Heart right ventricle (tissue), 16 donors: ENCODE data around the gene TRAFD1. TPM values are rescaled to one million over a fixed set of nuclear protein-coding genes. Genes with fewer than 3 reads are reported as not detected.

Experiments
- ATAC-seq, 8 donors: fragments of 200-7000 bp; cut with Tn5 transposase; one replicate each; pipeline ENCODE4 v1.9.1; 2020; ENCODE audit warnings: mild to moderate bottlenecking in 8 of 8, moderate library complexity in 8 of 8, moderate number of reproducible peaks in 1 of 8
- DNase-seq, 2 donors: peaks; one replicate each; pipeline ENCODE4 v3.0.0-alpha.2; 2020
- H3K27ac ChIP-seq, 10 donors: fragments of 200-600 bp; sonication (generic) in 2 of 10; one replicate each; pipeline versions ENCODE4 v1.5.0 to v1.8.0; 2020 to 2022; ENCODE audit warnings: mild to moderate bottlenecking in 3 of 10
- H3K27me3 ChIP-seq, 7 donors: fragments of 200-600 bp; one replicate each; pipeline ENCODE4 v1.8.0; 2021 to 2022; ENCODE audit warnings: mild to moderate bottlenecking in 2 of 7
- H3K36me3 ChIP-seq, 9 donors: fragments of 200-600 bp; sonication (generic) in 1 of 9; one replicate each; pipeline versions ENCODE4 v1.5.0 to v1.8.0; 2020 to 2022; ENCODE audit warnings: mild to moderate bottlenecking in 2 of 9
- H3K4me1 ChIP-seq, 9 donors: fragments of 200-600 bp; sonication (generic) in 1 of 9; one replicate each; pipeline versions ENCODE4 v1.5.0 to v1.8.0; 2020 to 2022; ENCODE audit warnings: mild to moderate bottlenecking in 4 of 9
- H3K4me3 ChIP-seq, 10 donors: fragments of 200-600 bp; sonication (generic) in 2 of 10; one replicate each; pipeline versions ENCODE4 v1.5.0 to v1.8.0; 2020 to 2022; ENCODE audit warnings: mild to moderate bottlenecking in 7 of 10, moderate library complexity in 2 of 10
- H3K9me3 ChIP-seq, 11 donors: fragments of 200-600 bp in 10 of 11; sonication (generic) in 2 of 11; one replicate each; pipeline versions ENCODE4 v1.5.0 to v1.8.0; 2013 to 2022; ENCODE audit warnings: mild to moderate bottlenecking in 2 of 11, control low read depth in 1 of 11, moderate library complexity in 1 of 11
- WGBS, 2 donors: extraction: QIAGEN DNeasy Blood & Tissue Kit; methylation state at CpG; one replicate each; pipeline ENCODE4 v1.1.7; 2013; ENCODE audit warnings: inconsistent platforms in 1 of 2; 5-methylcytosine and 5-hydroxymethylcytosine counted together
- intact Hi-C, 10 donors: fragments of 100-400 bp; cut with DNase I; formaldehyde crosslinking; loops; one replicate each; pipeline versions ENCODE4 v1.11.1 to v1.14.2; 2022
- polyA plus RNA-seq, 2 donors: library from polyadenylated mRNA; stranded (reverse); fragments of 200-250 nt; gene quantifications; one replicate each; pipeline ENCODE4 v1.2.3, GENCODE V29; 2013
- total RNA-seq, 10 donors: library from RNA; stranded (reverse); fragmentation: NEBNext Ultra II Directional in 3 of 10; extraction: Animal tissue kit (Norgen Biotek cat#: 25700) in 3 of 10; gene quantifications; one replicate each; pipeline versions ENCODE4 v1.2.1 to v1.2.4, GENCODE V29; 2021 to 2023
- TF ChIP-seq, protein P1 (sequence below), 9 donors: fragments of 200-600 bp; sonication (generic) in 2 of 9; IDR thresholded peaks; one replicate each; pipeline versions ENCODE4 v1.5.0 to v1.8.0; 2021 to 2022; ENCODE audit warnings: antibody characterized with exemption in 9 of 9, mild to moderate bottlenecking in 5 of 9, moderate library complexity in 1 of 9
- donor health status: Arrhythmogenic right ventricular cardiomyopathy.
- donor health status: ischemic (EF 13 %, LVEDD 7.1; RV severe dilation, severe dysfunction).
- donor health status: healthy with polysubstance abuse.
- donor health status: DM: no; HTN: yes; CAD: no.
- donor health status: DM: no; HTN: no; CAD: no.
- donor health status: ischemic (EF 25% LVEDD 6.9; RV normal size, moderate dysfunction).
- donor health status: ischemic (EF 25% LVEDD 5.7; RV mildly dilated, moderate dysfunction).
- donor health status: healthy.
- donor health status: DM: yes; HTN: yes; CAD: no.
- donor health status: Ischemic cardiomyopathy.
- donor health status: ischemic (EF 35%, LVEDD 5.7; RV mildly dilated, moderate dysfunction).
- donor health status: nonischemic (EF 11% LVEDD 7.7; RV severe dilation, severe dysfunction).
- donor health status: DM: yes; HTN: yes; CAD: no.
- donor health status: PGD.
- donor health status: ischemic (EF 29% LVEDD 5.4; RV normal size, mild dysfunction).
- donor health status: nonischemic (EF 23%, LVEDD 6.1; RV moderate dilation, normal function).

The TRAFD1 gene
- total and polyA plus RNA-seq, 12 donors, result 7.8 to 72.5 (median 24.3) TPM

GRCh38 chr12:112121780-112122565 lies 3.4 kb upstream of the TRAFD1 start:
- DNase-seq, result peak; percentile 66 to 80
- Histone ChIP-seq H3K27ac (peak overlapping the region; percentile 60 to 96 (median 87)), H3K27me3 (no peaks in the 10 kb centered on the region), H3K4me3 (peak overlapping the region in 1 of 10 donors; percentile 9), H3K4me1 (peaks cover 4 to 49% (median 37%) of the 10 kb centered on the region in 9 donors), H3K9me3 (no peaks in the 10 kb centered on the region), H3K36me3 (no peaks in the 10 kb centered on the region)
- TF ChIP-seq, protein P1, sequence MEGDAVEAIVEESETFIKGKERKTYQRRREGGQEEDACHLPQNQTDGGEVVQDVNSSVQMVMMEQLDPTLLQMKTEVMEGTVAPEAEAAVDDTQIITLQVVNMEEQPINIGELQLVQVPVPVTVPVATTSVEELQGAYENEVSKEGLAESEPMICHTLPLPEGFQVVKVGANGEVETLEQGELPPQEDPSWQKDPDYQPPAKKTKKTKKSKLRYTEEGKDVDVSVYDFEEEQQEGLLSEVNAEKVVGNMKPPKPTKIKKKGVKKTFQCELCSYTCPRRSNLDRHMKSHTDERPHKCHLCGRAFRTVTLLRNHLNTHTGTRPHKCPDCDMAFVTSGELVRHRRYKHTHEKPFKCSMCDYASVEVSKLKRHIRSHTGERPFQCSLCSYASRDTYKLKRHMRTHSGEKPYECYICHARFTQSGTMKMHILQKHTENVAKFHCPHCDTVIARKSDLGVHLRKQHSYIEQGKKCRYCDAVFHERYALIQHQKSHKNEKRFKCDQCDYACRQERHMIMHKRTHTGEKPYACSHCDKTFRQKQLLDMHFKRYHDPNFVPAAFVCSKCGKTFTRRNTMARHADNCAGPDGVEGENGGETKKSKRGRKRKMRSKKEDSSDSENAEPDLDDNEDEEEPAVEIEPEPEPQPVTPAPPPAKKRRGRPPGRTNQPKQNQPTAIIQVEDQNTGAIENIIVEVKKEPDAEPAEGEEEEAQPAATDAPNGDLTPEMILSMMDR (IDR thresholded peaks at IDR 0.05), result no peak
- intact Hi-C loops, result no loop called here
- ATAC-seq, result peak; percentile 26 to 73 (median 67)
- 33 to 47% methylated on average over 11 of the region's 11 CpGs for WGBS, 2 donors

- intact Hi-C loops, result no loop called here
- H3K4me1 ChIP-seq, result peaks cover 4 to 54% (median 41%) of the 10 kb centered on the region in 9 donors
- ATAC-seq, result no peak
Measured at GRCh38 chr12:112122823-112123690, 2.3 kb upstream of the TRAFD1 start.

GRCh38 chr12:112124918-112125249 lies 476 bp upstream of the TRAFD1 start:
- H3K4me3 ChIP-seq, result peak overlapping the region in 7 of 10 donors; percentile 72 to 98 (median 90)
- no peaks in the 10 kb centered on the region for H3K9me3 ChIP-seq
- H3K27me3 ChIP-seq, result no peaks in the 10 kb centered on the region
- ATAC-seq (no peak), DNase-seq (no peak)
- intact Hi-C loops, result no loop called here
- no peaks in the 10 kb centered on the region for H3K36me3 ChIP-seq
- H3K4me1 ChIP-seq, result peaks cover 4 to 70% (median 59%) of the 10 kb centered on the region in 9 donors
- WGBS, 2 donors, result 0 to 8% methylated on average over 1 of the region's 1 CpG
- TF ChIP-seq, protein P1 (IDR thresholded peaks at IDR 0.05), result no peak
- H3K27ac ChIP-seq, result peak overlapping the region in 7 of 10 donors; percentile 30 to 96 (median 67)

More at GRCh38 chr12:112122823-112123690, 2.3 kb upstream of the TRAFD1 start:
- Histone ChIP-seq H3K36me3 (no peaks in the 10 kb centered on the region), H3K4me3 (no peak overlapping the region), H3K27ac (peak overlapping the region; percentile 60 to 96 (median 87)), H3K27me3 (no peaks in the 10 kb centered on the region), H3K9me3 (no peaks in the 10 kb centered on the region)
- 55 to 60% methylated on average over 12 of the region's 12 CpGs for WGBS, 2 donors
- TF ChIP-seq, protein P1 (IDR thresholded peaks at IDR 0.05), result no peak
- no peak for DNase-seq

DNA sequence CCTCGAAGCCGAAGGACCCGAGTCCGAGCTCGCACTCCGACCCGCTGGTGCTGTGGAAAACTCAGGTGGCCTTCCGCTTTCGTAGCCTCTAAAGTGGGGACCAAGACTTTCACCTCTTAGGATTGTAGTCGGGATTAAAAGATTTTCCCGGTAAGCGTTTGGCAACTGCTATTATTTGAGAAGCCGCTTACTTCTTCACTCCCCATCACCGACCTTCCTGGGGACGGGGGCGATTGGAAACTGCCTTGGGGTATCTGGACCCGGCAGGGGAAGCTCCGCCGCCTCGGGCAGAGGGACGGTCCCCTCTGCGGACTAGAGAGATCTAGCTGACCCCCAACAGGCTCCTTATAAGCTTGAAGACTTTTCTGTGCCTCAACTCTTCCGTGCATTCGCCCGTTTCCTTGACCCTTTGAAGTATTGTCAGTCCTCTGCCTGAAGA lies 659 bp downstream of the TRAFD1 start:
- DNase-seq (no peak), ATAC-seq (no peak)
- no peaks in the 10 kb centered on the region for H3K27me3 ChIP-seq
- TF ChIP-seq, protein P1 (IDR thresholded peaks at IDR 0.05), result no peak
- 1 to 3% methylated on average over 25 of the region's 25 CpGs for WGBS, 2 donors
- intact Hi-C loops, result no loop called here
- H3K4me3 ChIP-seq, result peak overlapping the region; percentile 61 to 98 (median 86)
- peak overlapping the region; percentile 84 to 96 (median 92) for H3K27ac ChIP-seq
- H3K36me3 ChIP-seq, result peaks cover 0 to 2% (median 0%) of the 10 kb centered on the region in 9 donors
- no peaks in the 10 kb centered on the region for H3K9me3 ChIP-seq
- peaks cover 4 to 82% (median 70%) of the 10 kb centered on the region in 9 donors for H3K4me1 ChIP-seq
